ENCODE measurements around the gene ERI3. TPM values are rescaled to one million over a fixed set of nuclear protein-coding genes. Genes with fewer than 3 reads are reported as not detected.

The ERI3 gene
- total RNA-seq, 1 donor = 52.8 TPM

DNA sequence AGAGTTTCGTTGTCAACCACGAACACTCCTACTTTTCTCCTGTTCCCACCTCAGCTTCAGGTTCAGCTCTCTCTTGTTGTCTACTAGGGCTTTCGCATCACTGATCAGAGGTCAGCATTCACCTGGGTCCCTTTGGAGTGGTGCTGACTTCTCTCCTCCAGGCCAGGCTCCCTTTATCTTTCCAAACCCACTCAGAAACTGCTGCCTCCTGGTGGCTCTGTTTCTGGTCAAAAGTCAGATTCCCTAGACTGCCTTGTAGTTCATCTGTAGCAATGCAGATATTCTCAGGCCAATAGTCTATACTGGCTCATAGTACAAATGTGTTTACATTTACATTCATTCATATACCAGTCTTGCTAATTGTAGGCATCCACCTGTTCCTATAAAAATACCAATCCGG, 6.4 kb upstream of the ERI3 start:
- TF ChIP-seq, protein P1, sequence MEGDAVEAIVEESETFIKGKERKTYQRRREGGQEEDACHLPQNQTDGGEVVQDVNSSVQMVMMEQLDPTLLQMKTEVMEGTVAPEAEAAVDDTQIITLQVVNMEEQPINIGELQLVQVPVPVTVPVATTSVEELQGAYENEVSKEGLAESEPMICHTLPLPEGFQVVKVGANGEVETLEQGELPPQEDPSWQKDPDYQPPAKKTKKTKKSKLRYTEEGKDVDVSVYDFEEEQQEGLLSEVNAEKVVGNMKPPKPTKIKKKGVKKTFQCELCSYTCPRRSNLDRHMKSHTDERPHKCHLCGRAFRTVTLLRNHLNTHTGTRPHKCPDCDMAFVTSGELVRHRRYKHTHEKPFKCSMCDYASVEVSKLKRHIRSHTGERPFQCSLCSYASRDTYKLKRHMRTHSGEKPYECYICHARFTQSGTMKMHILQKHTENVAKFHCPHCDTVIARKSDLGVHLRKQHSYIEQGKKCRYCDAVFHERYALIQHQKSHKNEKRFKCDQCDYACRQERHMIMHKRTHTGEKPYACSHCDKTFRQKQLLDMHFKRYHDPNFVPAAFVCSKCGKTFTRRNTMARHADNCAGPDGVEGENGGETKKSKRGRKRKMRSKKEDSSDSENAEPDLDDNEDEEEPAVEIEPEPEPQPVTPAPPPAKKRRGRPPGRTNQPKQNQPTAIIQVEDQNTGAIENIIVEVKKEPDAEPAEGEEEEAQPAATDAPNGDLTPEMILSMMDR (IDR thresholded peaks at IDR 0.05; ENCODE audit: extremely low read depth, low read depth, low read length) = peak; percentile 42
- Histone ChIP-seq H3K79me2 (ENCODE audit: insufficient read depth, low read length) (no peaks in the 10 kb centered on the region), H4K20me1 (ENCODE audit: insufficient read depth, low read length) (no peaks in the 10 kb centered on the region), H3K4me3 (ENCODE audit: insufficient read depth, low read length) (no peak overlapping the region), H2AFZ (ENCODE audit: low read length) (no peak overlapping the region), H3K9me3 (ENCODE audit: low read depth, low read length) (no peaks in the 10 kb centered on the region), H3K36me3 (ENCODE audit: insufficient read depth, low read length) (no peaks in the 10 kb centered on the region), H3K4me2 (ENCODE audit: insufficient read depth, low read length) (no peak overlapping the region), H3K4me1 (ENCODE audit: insufficient read depth, low read length) (no peaks in the 10 kb centered on the region), H3K27ac (ENCODE audit: low read depth, low read length) (no peak overlapping the region), H3K27me3 (ENCODE audit: insufficient read depth, low read length) (peaks cover 7% of the 10 kb centered on the region)
- peak; percentile 65 for DNase-seq (ENCODE audit: insufficient read length, low spot score, missing footprints)

GRCh38 chr1:44359234-44359935, 4.3 kb upstream of the ERI3 start:
- peaks cover 2% of the 10 kb centered on the region for H3K27me3 ChIP-seq (ENCODE audit: insufficient read depth, low read length)

GRCh38 chr1:44357710-44358109, 2.7 kb upstream of the ERI3 start:
- no peak for DNase-seq (ENCODE audit: insufficient read length, low spot score, missing footprints)

More at GRCh38 chr1:44359234-44359935, 4.3 kb upstream of the ERI3 start:
- no peaks in the 10 kb centered on the region for H4K20me1 ChIP-seq (ENCODE audit: insufficient read depth, low read length)
- no peaks in the 10 kb centered on the region for H3K9me3 ChIP-seq (ENCODE audit: low read depth, low read length)
- TF ChIP-seq, protein P1 (IDR thresholded peaks at IDR 0.05; ENCODE audit: extremely low read depth, low read depth, low read length) = no peak
- H3K79me2 ChIP-seq (ENCODE audit: insufficient read depth, low read length) = peaks cover 6% of the 10 kb centered on the region
- DNase-seq (ENCODE audit: insufficient read length, low spot score, missing footprints) = no peak
- H3K36me3 ChIP-seq (ENCODE audit: insufficient read depth, low read length) = no peaks in the 10 kb centered on the region
- H3K4me3 ChIP-seq (ENCODE audit: insufficient read depth, low read length) = no peak overlapping the region
- peaks cover 6% of the 10 kb centered on the region for H3K4me1 ChIP-seq (ENCODE audit: insufficient read depth, low read length)
- peak overlapping the region; percentile 9 for H2AFZ ChIP-seq (ENCODE audit: low read length)
- no peak overlapping the region for H3K4me2 ChIP-seq (ENCODE audit: insufficient read depth, low read length)
- H3K27ac ChIP-seq (ENCODE audit: low read depth, low read length) = no peak overlapping the region

More at GRCh38 chr1:44357710-44358109, 2.7 kb upstream of the ERI3 start:
- Histone ChIP-seq H3K27ac (ENCODE audit: low read depth, low read length) (no peak overlapping the region), H4K20me1 (ENCODE audit: insufficient read depth, low read length) (peaks cover under 1% of the 10 kb centered on the region), H3K4me1 (ENCODE audit: insufficient read depth, low read length) (peaks cover 15% of the 10 kb centered on the region), H3K4me3 (ENCODE audit: insufficient read depth, low read length) (no peak overlapping the region), H3K4me2 (ENCODE audit: insufficient read depth, low read length) (no peak overlapping the region), H3K79me2 (ENCODE audit: insufficient read depth, low read length) (peaks cover 22% of the 10 kb centered on the region), H3K36me3 (ENCODE audit: insufficient read depth, low read length) (no peaks in the 10 kb centered on the region), H2AFZ (ENCODE audit: low read length) (no peak overlapping the region), H3K27me3 (ENCODE audit: insufficient read depth, low read length) (peaks cover under 1% of the 10 kb centered on the region), H3K9me3 (ENCODE audit: low read depth, low read length) (no peaks in the 10 kb centered on the region)
- TF ChIP-seq, protein P1 (IDR thresholded peaks at IDR 0.05; ENCODE audit: extremely low read depth, low read depth, low read length) = no peak
